GM12878 (cell line): ENCODE measurements around the gene KRTAP5-6. TPM values are rescaled to one million over a fixed set of nuclear protein-coding genes. Genes with fewer than 3 reads are reported as not detected.
"Not testable (repeated sequence)": the region's sequence is repeated elsewhere in the genome, so short reads cannot be mapped to it uniquely, and the experiment has no call there.

Source experiments
- ATAC-seq: fragments of 200-7000 bp; cut with Tn5 transposase; 3 replicates; pipeline ENCODE4 v1.9.1; 2020; ENCODE audit warnings: mild to moderate bottlenecking, moderate library complexity
- BruUV-seq: library from RNA; stranded (reverse); fragments of 400-500 nt; replicated peaks from 2 replicates; lab custom pipeline; 2021; lab: Mats Ljungman, UMichigan
- CTCF ChIA-PET: fragments of 300-600 bp; sonication (Branson Sonifier 250); formaldehyde crosslinking; extraction: SDS; loops from one replicate; lab custom pipeline; 2021; ENCODE audit warnings: inconsistent platforms; lab: Yijun Ruan, JAX
- POLR2A ChIA-PET: fragments of 350-600 bp; formaldehyde crosslinking; extraction: SDS; loops from one replicate; lab custom pipeline; 2021; ENCODE audit warnings: inconsistent platforms; lab: Charles Lee
- RAD21 ChIA-PET: fragments of 300-600 bp; sonication (Branson Sonifier 250); formaldehyde crosslinking; loops from one replicate; lab custom pipeline; 2023; ENCODE audit warnings: antibody characterized with exemption; ENCODE audit not compliant: unreplicated experiment; lab: Charles Lee
- SMC1A ChIA-PET: fragments of 300-600 bp; sonication (Branson Sonifier 250); formaldehyde crosslinking; loops from one replicate; lab custom pipeline; 2023; ENCODE audit not compliant: unreplicated experiment, uncharacterized antibody; lab: Charles Lee
- DNase-seq: peaks from one replicate; pipeline ENCODE4 v3.0.0-alpha.2; 2011; ENCODE audit warnings: low read depth, low spot score
- FAIRE-seq: peaks from 3 replicates; lab custom pipeline; 2011; peaks lifted over from hg19 to GRCh38; lab: Jason Lieb, UNC
- H2AFZ ChIP-seq: 2 replicates; pipeline ENCODE4 v1.6.0; 2011; ENCODE audit warnings: low read depth, low read length, control low read depth; ENCODE audit not compliant: control insufficient read depth
- H3K27ac ChIP-seq: 2 replicates; pipeline ENCODE4 v1.5.1; 2011; ENCODE audit warnings: control low read depth; ENCODE audit not compliant: control insufficient read depth, insufficient read depth
- H3K27me3 ChIP-seq, 2 experiments: replicated peaks in 1 of 2; 2 replicates each; pipeline versions ENCODE4 v1.6.0 to v1.6.1; 2011; ENCODE audit warnings: low read length in 1 of 2; ENCODE audit not compliant: control insufficient read depth in 2 of 2, insufficient read depth in 2 of 2
- H3K36me3 ChIP-seq, 2 experiments: 2 replicates each; pipeline ENCODE4 v1.5.1; 2011; ENCODE audit warnings: low read length in 1 of 2; ENCODE audit not compliant: control insufficient read depth in 2 of 2, insufficient read depth in 2 of 2
- H3K4me1 ChIP-seq: 2 replicates; pipeline ENCODE4 v1.6.1; 2011; ENCODE audit warnings: mild to moderate bottlenecking, low read length, moderate library complexity, mixed read lengths; ENCODE audit not compliant: control insufficient read depth, insufficient read depth
- H3K4me2 ChIP-seq: 2 replicates; pipeline ENCODE4 v1.6.0; 2011; ENCODE audit warnings: control low read depth; ENCODE audit not compliant: control insufficient read depth, insufficient read depth
- H3K4me3 ChIP-seq: fragments of 200-600 bp; sonication (generic); 2 replicates; pipeline ENCODE4 v1.5.1; 2016
- H3K79me2 ChIP-seq: 2 replicates; pipeline ENCODE4 v1.6.0; 2011; ENCODE audit warnings: low read length; ENCODE audit not compliant: control insufficient read depth, insufficient read depth
- H3K9ac ChIP-seq: 2 replicates; pipeline ENCODE4 v1.8.0; 2011; ENCODE audit warnings: low read length, control low read depth, mixed read lengths; ENCODE audit not compliant: control insufficient read depth, insufficient read depth
- H3K9me3 ChIP-seq: replicated peaks from 3 replicates; pipeline ENCODE4 v1.5.1; 2011; ENCODE audit warnings: mild to moderate bottlenecking, low read length; ENCODE audit not compliant: control insufficient read depth, insufficient read depth
- H4K20me1 ChIP-seq: 2 replicates; pipeline ENCODE4 v1.6.0; 2011; ENCODE audit not compliant: control insufficient read depth, insufficient read depth
- WGBS: methylation state at CpG from one replicate; pipeline ENCODE4 v1.1.6; 2016; ENCODE audit warnings: low lambda C conversion rate; ENCODE audit not compliant: insufficient replicate concordance, insufficient coverage; ENCODE audit errors: missing lambda C conversion rate; 5-methylcytosine and 5-hydroxymethylcytosine counted together
- in situ Hi-C: fragments of 300-500 bp; cut with MboI; formaldehyde crosslinking; loops from 9 replicates; pipeline ENCODE4 v1.14.3; 2018; ENCODE audit warnings: mixed read lengths
- intact Hi-C: fragments of 100-400 bp; cut with micrococcal nuclease; formaldehyde crosslinking; loops from one replicate; pipeline ENCODE4 v1.14.2; 2022; ENCODE audit not compliant: unreplicated experiment
- polyA plus RNA-seq, 11 experiments: library from polyadenylated mRNA; depleted of rRNA in 4 of 11; unstranded in 6 of 11; stranded (reverse) in 5 of 11; fragments of >200 nt; fragmentation: Nextera tagmentation in 4 of 11; fragmentation: Illumina TruSeq in 1 of 11; extraction: Ambion mirVana in 4 of 11; extraction: Trizol in 1 of 11; gene quantifications; 1 replicate in 1 of 11; 2 replicates in 10 of 11; pipeline versions ENCODE4 v1.2.1 to v1.2.3, GENCODE V29; 2011 to 2016; ENCODE audit warnings: inconsistent platforms in 2 of 11, missing spikeins in 2 of 11, low read depth in 1 of 11
- total RNA-seq, 4 experiments: library from RNA; depleted of rRNA in 3 of 4; stranded (reverse); fragments of >200 nt in 3 of 4; fragmentation: Illumina TruSeq in 1 of 4; extraction: Trizol in 1 of 4; gene quantifications; 2 replicates each; pipeline versions ENCODE4 v1.2.1 to v1.2.3, GENCODE V29; 2013 to 2021

KRTAP5-6 gene
- total and polyA plus RNA-seq, 10 of the 15 experiments (the other 5 are each of a cell fraction or from before 2014, with no cell fraction given): not detected

DNA sequence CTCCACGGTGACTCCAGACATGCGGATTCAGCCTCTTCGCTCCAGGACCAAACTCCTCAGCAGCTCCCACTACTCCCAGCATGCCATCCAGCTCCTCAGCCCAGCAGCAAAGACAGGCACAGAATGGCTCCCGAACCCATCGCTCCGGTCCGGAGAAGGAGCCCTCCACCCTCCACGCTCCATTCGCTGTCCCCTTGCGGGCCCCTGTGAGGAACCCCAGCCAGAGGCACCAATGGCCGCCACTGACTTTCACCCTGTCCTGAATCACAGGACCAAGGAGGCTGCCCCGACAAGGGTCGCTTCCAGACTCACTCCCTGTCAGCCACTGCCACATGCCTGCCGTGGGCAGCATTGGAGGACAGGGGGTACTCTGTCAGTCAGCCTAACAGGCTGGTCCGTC, 10.8 kb upstream of the KRTAP5-6 start:
- DNase-seq, SMC1A ChIA-PET, H3K4me2 ChIP-seq, RAD21 ChIA-PET, H2AFZ ChIP-seq, H3K4me3 ChIP-seq, H3K27ac ChIP-seq, H4K20me1 ChIP-seq, H3K36me3 ChIP-seq, BruUV-seq, H3K27me3 ChIP-seq, FAIRE-seq, POLR2A ChIA-PET, CTCF ChIA-PET, H3K4me1 ChIP-seq, ATAC-seq, H3K9me3 ChIP-seq, intact Hi-C loops, in situ Hi-C loops, H3K9ac ChIP-seq, H3K79me2 ChIP-seq: not testable (repeated sequence)
- WGBS: 50% methylated on average over 12 of the region's 15 CpGs

DNA sequence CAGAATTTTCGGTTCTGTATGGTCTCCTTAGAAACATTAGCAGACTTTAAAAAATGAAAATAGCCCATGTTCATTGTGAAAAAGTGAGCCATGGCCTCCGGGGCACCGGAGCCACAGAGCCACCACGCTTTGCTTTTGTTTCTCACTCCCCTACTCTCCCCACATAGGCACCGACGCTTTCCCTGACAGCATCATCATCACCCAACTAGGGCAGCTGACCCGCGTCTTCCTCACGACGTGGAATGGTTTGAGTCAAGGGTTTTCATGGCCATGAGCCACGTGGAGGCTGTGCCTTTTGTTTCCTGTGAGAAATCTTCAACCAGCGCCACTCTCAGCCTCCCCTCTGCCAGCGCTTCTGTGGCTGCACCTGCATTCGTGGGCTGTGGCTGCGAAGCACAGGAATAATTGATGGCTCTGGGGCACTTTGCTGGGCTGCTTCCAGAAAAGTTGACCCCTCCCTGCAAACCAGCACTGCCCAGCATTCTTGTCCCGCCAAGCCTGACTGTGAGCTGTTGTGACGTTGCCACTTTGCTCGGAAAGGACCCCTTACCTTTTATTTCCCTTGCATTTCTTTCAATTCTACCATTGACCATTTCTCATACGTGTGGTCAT, 8.6 kb upstream of the KRTAP5-6 start:
- in situ Hi-C loops, ATAC-seq: not testable (repeated sequence)
- WGBS: 18% methylated on average over 17 of the region's 19 CpGs

DNA sequence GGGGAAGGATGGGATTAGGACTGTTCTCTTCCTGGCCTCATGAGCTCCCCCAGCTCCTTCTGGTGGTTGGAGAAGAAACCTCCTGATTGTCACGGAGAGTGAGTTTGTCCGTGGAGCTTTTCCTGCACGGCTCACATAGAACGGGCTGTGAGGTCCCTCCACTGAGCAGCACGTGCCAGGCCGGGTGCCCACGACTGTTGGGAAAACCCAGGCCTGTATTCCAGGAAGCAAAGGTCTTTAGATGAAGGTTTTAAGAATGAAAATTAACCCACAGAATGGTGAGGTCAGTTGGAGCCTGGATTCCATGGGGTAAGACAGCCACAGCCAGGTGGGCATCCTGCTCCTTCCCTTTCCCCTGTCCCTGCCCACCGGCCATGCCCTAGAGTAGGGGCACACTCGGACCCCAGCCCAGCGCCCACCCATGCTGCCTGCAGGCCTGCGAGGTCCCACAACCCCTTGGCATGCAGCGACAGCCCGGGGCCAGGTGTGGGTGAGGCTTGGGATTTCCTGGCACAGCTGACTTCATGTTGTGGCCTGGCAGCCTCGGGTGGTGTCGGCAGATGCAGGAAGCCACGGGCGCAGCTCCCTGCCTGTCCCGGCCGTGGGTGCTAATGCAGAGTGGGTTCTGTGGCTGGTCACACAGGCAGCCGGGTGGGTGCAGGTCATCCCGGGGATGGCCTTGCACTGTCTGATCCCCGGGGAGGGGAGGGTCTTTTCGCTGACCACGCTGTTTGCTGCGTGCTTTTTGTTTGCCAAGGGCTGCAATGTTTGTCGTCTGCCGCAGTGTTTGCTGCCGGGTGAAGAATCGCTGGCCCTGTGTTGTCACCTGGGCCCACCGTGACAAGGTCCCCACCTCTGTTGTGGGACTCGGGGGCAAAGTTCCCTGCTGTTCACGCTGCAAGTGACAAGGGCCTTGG, 7.5 kb upstream of the KRTAP5-6 start:
- DNase-seq, H3K27ac ChIP-seq, H3K4me1 ChIP-seq, FAIRE-seq, H3K36me3 ChIP-seq, in situ Hi-C loops, H3K9ac ChIP-seq, H3K4me3 ChIP-seq, SMC1A ChIA-PET, CTCF ChIA-PET, H3K27me3 ChIP-seq, POLR2A ChIA-PET, H4K20me1 ChIP-seq, H3K79me2 ChIP-seq, RAD21 ChIA-PET, H3K9me3 ChIP-seq, ATAC-seq, H2AFZ ChIP-seq, H3K4me2 ChIP-seq, BruUV-seq: not testable (repeated sequence)
- intact Hi-C loops: loop anchor here (5.0 kb wide), 1 partner anchor 37 kb away; no protein-coding TSS in a partner anchor
- 23% methylated on average over 29 of the region's 32 CpGs for WGBS

More for the DNA sequence above, 8.6 kb upstream of the KRTAP5-6 start:
- H4K20me1 ChIP-seq, SMC1A ChIA-PET, CTCF ChIA-PET, BruUV-seq, H3K4me2 ChIP-seq, DNase-seq, POLR2A ChIA-PET, H3K4me3 ChIP-seq, H3K79me2 ChIP-seq, H3K9me3 ChIP-seq, H3K4me1 ChIP-seq, H2AFZ ChIP-seq, RAD21 ChIA-PET, H3K27ac ChIP-seq, H3K27me3 ChIP-seq, H3K36me3 ChIP-seq, intact Hi-C loops, FAIRE-seq, H3K9ac ChIP-seq: not testable (repeated sequence)
